GM21367 (cell line): ENCODE data around the gene PIGQ.
A peak's percentile ranks its signal among the peaks of the same experiment; 100 is the strongest.
"Not testable (repeated sequence)": the region's sequence is repeated elsewhere in the genome, so short reads cannot be mapped to it uniquely, and the experiment has no call there.

Experiments used
- ATAC-seq: cut with Tn5 transposase; IDR thresholded peaks from one replicate; pipeline ENCODE4 v1.9.1; 2021; ENCODE audit not compliant: unreplicated experiment

PIGQ gene

GRCh38 chr16:583815-584591 is 14.2 kb downstream of the PIGQ start:
- ATAC-seq = no peak

GRCh38 chr16:585351-585750 is 15.6 kb downstream of the PIGQ start:
- no peak for ATAC-seq

GRCh38 chr16:586047-586644 is 16.4 kb downstream of the PIGQ start:
- no peak for ATAC-seq

GRCh38 chr16:586645-587590 is 17.1 kb downstream of the PIGQ start:
- ATAC-seq = no peak

- ATAC-seq = no peak
Measured at GRCh38 chr16:588639-588888, 18.8 kb downstream of the PIGQ start.

GRCh38 chr16:588889-589657 is 19.3 kb downstream of the PIGQ start:
- peak; percentile 54 for ATAC-seq

- peak; percentile 50 for ATAC-seq
Measured at GRCh38 chr16:589658-590187, 20.0 kb downstream of the PIGQ start, which contains the start of gene RAB40C. Gene RAB40C, plus strand, starts transcription at chr16:590066. Its CDS starts 226 bp downstream, at chr16:590292.

GRCh38 chr16:590188-590814 is 20.5 kb downstream of the PIGQ start:
- ATAC-seq = no peak

GRCh38 chr16:590815-591200 is 21.0 kb downstream of the PIGQ start:
- no peak for ATAC-seq

- no peak for ATAC-seq
Measured at GRCh38 chr16:591231-591630, 21.5 kb downstream of the PIGQ start.

GRCh38 chr16:591892-592517 is 22.2 kb downstream of the PIGQ start:
- no peak for ATAC-seq

- no peak for ATAC-seq
Measured at GRCh38 chr16:592518-593306, 22.9 kb downstream of the PIGQ start.

GRCh38 chr16:593406-593805 is 23.6 kb downstream of the PIGQ start:
- ATAC-seq = no peak

- no peak for ATAC-seq
Measured at GRCh38 chr16:593807-594206, 24.0 kb downstream of the PIGQ start.

- ATAC-seq = no peak
Measured at GRCh38 chr16:595094-595528, 25.3 kb downstream of the PIGQ start.

GRCh38 chr16:595942-596735 is 26.4 kb downstream of the PIGQ start:
- ATAC-seq = no peak

- ATAC-seq = no peak
Measured at GRCh38 chr16:596736-597060, 26.9 kb downstream of the PIGQ start.

- not testable (repeated sequence) for ATAC-seq
Measured at GRCh38 chr16:597655-598054, 27.9 kb downstream of the PIGQ start.
